ENCODE measurements around the gene CSK. TPM values are rescaled to one million over a fixed set of nuclear protein-coding genes. Genes with fewer than 3 reads are reported as not detected.

CSK gene
- total RNA-seq, 2 experiments from 2014 or later, result 112 to 355 TPM

- H4K20me1 ChIP-seq (ENCODE audit: insufficient read depth, low read length), result no peaks in the 10 kb centered on the region
- intact Hi-C loops (cut with micrococcal nuclease; ENCODE audit: unreplicated experiment), result loop anchor here (1.0 kb wide), 1 partner anchor 10 kb away; no protein-coding TSS in a partner anchor
- BruUV-seq (replicated peaks), result no TSS peak
- H3K4me3 ChIP-seq (ENCODE audit: low read depth, low read length, poor library complexity, severe bottlenecking), result peak overlapping the region; percentile 57
- peaks cover 86% of the 10 kb centered on the region for H3K4me1 ChIP-seq (ENCODE audit: insufficient read depth, low read length, poor library complexity, severe bottlenecking)
- no peaks in the 10 kb centered on the region for H3K9me2 ChIP-seq (ENCODE audit: insufficient read depth, low read length)
- DNase-seq (ENCODE audit: low spot score), result peak; percentile 96
- H3K36me3 ChIP-seq (ENCODE audit: insufficient read depth, low read length), result no peaks in the 10 kb centered on the region
- ChIA-PET CTCF (ENCODE audit: unreplicated experiment) (interaction anchor here (0.6 to 4.5 kb wide), 6 partner anchors 9 to 145 kb away, joined by 3 to 40 read pairs (median 4); no protein-coding TSS in a partner anchor), POLR2A (interaction anchor here (0.6 to 11.4 kb wide), 12 partner anchors 12 to 236 kb away, joined by 3 to 221 read pairs (median 4); partner anchors contain the start of gene ARID3B)
- no peaks in the 10 kb centered on the region for H3K9me3 ChIP-seq (ENCODE audit: low read length)
- peak overlapping the region; percentile 99 for H3K27ac ChIP-seq (ENCODE audit: low read depth, low read length, poor library complexity, severe bottlenecking)
- no peak for TF ChIP-seq EZH2phosphoT487 (IDR thresholded peaks at IDR 0.05; ENCODE audit: borderline replicate concordance, low read depth, low read length)
- TF ChIP-seq CTCF (conservative IDR thresholded peaks at IDR 0.05; ENCODE audit: low read length), result no peak
- no peak overlapping the region for H2AFZ ChIP-seq (ENCODE audit: low read length)
- H3K79me2 ChIP-seq (ENCODE audit: insufficient read depth, low read depth, low read length), result peaks cover 30% of the 10 kb centered on the region; the same call in 1 of the 2 replicates
- peak overlapping the region; percentile 77 for H3K4me2 ChIP-seq (ENCODE audit: low read length)
These were observed 4.8 kb upstream of the CSK start for GRCh38 chr15:74776821-74777768.

- Histone ChIP-seq H4K20me1 (ENCODE audit: insufficient read depth, low read length) (no peaks in the 10 kb centered on the region), H3K9me2 (ENCODE audit: insufficient read depth, low read length) (no peaks in the 10 kb centered on the region), H3K79me2 (ENCODE audit: insufficient read depth, low read depth, low read length) (peaks cover 36% of the 10 kb centered on the region), H2AFZ (ENCODE audit: low read length) (no peak overlapping the region), H3K36me3 (ENCODE audit: insufficient read depth, low read length) (peaks cover 6% of the 10 kb centered on the region), H3K4me2 (ENCODE audit: low read length) (peak overlapping the region; percentile 77), H3K4me1 (ENCODE audit: insufficient read depth, low read length, poor library complexity, severe bottlenecking) (peaks cover 80% of the 10 kb centered on the region), H3K4me3 (ENCODE audit: low read depth, low read length, poor library complexity, severe bottlenecking) (peak overlapping the region; percentile 49), H3K9me3 (ENCODE audit: low read length) (no peaks in the 10 kb centered on the region), H3K27ac (ENCODE audit: low read depth, low read length, poor library complexity, severe bottlenecking) (peak overlapping the region; percentile 99)
- intact Hi-C loops (cut with micrococcal nuclease; ENCODE audit: unreplicated experiment), result loop anchor here (1.0 kb wide), 1 partner anchor 9 kb away; no protein-coding TSS in a partner anchor
- CTCF ChIA-PET (ENCODE audit: unreplicated experiment), result interaction anchor here (0.6 to 4.5 kb wide), 5 partner anchors 9 to 146 kb away, joined by 3 to 40 read pairs (median 6); no protein-coding TSS in a partner anchor
- no TSS peak for BruUV-seq (replicated peaks)
- TF ChIP-seq CTCF (conservative IDR thresholded peaks at IDR 0.05; ENCODE audit: low read length), result no peak
- no peak for TF ChIP-seq EZH2phosphoT487 (IDR thresholded peaks at IDR 0.05; ENCODE audit: borderline replicate concordance, low read depth, low read length)
- DNase-seq (ENCODE audit: low spot score), result peak; percentile 64
- POLR2A ChIA-PET, result interaction anchor here (0.6 to 11.4 kb wide), 15 partner anchors 11 to 855 kb away, joined by 3 to 221 read pairs (median 4); partner anchors contain the start of gene ARID3B
These were observed 3.9 kb upstream of the CSK start for GRCh38 chr15:74777769-74778598.

All from OCI-LY7 (cell line).